Measurements from ENCODE around the gene DSCAM.

DNA sequence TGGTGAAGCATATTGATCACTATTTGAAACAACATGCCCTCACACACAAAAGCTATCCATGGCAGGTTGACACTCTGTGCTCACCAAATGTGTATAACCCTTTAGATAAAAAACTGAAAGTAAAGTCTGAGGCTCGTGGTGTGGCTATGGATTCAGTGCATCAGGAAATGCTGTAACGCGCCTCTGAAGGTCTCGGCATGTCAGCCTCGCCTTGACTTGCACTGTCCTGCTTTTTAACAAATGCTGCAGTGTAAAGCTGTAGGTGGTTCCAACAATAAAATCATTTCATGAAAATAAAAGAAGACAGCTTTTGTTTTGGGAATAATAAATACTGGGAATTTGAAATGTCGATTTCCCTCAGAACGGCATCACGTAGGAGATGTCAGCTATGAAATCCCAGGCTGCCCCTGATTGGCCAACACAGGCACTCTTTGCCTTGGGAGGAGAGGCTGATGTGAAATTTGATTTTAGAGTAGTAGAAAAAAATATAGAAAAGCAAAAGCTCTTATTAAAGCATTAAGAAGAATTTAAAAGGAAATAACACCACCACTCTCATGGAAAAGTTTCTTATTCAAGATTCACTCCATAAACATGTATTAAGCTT, 168.2 kb downstream of the DSCAM start:
- TF ChIP-seq POLR2A (IDR thresholded peaks at IDR 0.05) (no peak), CTCF (IDR thresholded peaks at IDR 0.05) (no peak)
